Body of pancreas (tissue), 4 donors: ENCODE data around the gene PLA2G15.
"Not testable (repeated sequence)": the region's sequence is repeated elsewhere in the genome, so short reads cannot be mapped to it uniquely, and the experiment has no call there.

Experiments
- POLR2A ChIP-seq, 3 donors: fragments of 450-650 bp; IDR thresholded peaks; one replicate each; pipeline ENCODE4 v1.6.1; 2016; ENCODE audit warnings: antibody characterized with exemption in 3 of 3, mild to moderate bottlenecking in 2 of 3
- TF ChIP-seq, protein P1 (sequence below), 7 experiments: fragments of 450-650 bp in 4 of 7; fragments of 200-600 bp in 3 of 7; sonication (generic) in 3 of 7; IDR thresholded peaks; one replicate each; pipeline ENCODE4 v1.5.1; 2016 to 2019; ENCODE audit warnings: antibody characterized with exemption in 7 of 7

DNA sequence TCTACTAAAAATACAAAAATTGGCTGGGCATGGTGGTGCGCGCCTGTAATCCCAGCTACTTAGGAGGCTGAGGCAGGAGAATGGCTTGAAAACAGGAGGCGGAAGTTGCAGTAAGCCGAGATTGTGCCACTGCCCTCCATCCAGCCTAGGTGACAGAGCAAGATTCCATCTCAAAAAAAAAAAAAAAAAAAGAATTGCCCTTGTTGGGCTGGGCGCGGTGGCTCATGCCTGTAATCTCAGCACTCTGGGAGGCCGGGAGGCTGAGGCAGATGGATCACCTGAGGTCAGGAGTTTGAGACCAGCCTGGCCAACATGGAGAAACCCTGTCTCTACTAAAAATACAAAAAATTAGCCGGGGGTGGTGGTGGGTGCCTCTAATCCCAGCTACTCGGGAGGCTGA lies 43.6 kb downstream of the PLA2G15 start:
- TF ChIP-seq, protein P1, sequence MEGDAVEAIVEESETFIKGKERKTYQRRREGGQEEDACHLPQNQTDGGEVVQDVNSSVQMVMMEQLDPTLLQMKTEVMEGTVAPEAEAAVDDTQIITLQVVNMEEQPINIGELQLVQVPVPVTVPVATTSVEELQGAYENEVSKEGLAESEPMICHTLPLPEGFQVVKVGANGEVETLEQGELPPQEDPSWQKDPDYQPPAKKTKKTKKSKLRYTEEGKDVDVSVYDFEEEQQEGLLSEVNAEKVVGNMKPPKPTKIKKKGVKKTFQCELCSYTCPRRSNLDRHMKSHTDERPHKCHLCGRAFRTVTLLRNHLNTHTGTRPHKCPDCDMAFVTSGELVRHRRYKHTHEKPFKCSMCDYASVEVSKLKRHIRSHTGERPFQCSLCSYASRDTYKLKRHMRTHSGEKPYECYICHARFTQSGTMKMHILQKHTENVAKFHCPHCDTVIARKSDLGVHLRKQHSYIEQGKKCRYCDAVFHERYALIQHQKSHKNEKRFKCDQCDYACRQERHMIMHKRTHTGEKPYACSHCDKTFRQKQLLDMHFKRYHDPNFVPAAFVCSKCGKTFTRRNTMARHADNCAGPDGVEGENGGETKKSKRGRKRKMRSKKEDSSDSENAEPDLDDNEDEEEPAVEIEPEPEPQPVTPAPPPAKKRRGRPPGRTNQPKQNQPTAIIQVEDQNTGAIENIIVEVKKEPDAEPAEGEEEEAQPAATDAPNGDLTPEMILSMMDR (IDR thresholded peaks at IDR 0.05) = not testable (repeated sequence)
- TF ChIP-seq POLR2A (IDR thresholded peaks at IDR 0.05) = not testable (repeated sequence)
